Hepatic stellate cell (primary cell): Measurements from ENCODE around the gene SMOC1.

Experiments
- DNase-seq: peaks from one replicate; pipeline ENCODE4 v3.0.0; 2011; ENCODE audit warnings: low spot score

Gene SMOC1

DNA sequence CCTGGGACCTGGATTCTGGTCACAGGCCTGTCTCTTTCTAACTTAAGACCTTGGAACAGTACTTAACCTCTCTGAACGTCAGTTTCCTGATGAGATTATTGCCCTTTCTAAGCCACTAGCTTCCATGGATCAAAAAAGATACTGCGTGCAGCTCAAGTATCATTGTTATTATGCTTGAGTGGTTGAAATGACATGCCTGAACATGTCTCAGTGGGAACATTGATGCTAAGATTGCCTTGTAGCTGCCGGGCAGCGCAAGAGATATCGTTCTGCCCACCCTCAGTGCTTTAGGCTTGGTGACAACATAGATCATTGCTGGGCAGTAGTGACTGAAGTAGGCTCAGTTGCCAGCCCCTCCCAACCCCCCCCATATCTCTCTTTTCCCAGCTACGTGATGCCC lies 131.9 kb downstream of the SMOC1 start:
- no peak for DNase-seq

GRCh38 chr14:70011708-70012107 lies 132.5 kb downstream of the SMOC1 start:
- DNase-seq, result no peak

GRCh38 chr14:70013271-70013873 lies 134.2 kb downstream of the SMOC1 start:
- DNase-seq, result peak; percentile 18

GRCh38 chr14:70014406-70015095 lies 135.3 kb downstream of the SMOC1 start:
- DNase-seq, result no peak

- no peak for DNase-seq
These were observed 139.0 kb downstream of the SMOC1 start for GRCh38 chr14:70018230-70018629.

DNA sequence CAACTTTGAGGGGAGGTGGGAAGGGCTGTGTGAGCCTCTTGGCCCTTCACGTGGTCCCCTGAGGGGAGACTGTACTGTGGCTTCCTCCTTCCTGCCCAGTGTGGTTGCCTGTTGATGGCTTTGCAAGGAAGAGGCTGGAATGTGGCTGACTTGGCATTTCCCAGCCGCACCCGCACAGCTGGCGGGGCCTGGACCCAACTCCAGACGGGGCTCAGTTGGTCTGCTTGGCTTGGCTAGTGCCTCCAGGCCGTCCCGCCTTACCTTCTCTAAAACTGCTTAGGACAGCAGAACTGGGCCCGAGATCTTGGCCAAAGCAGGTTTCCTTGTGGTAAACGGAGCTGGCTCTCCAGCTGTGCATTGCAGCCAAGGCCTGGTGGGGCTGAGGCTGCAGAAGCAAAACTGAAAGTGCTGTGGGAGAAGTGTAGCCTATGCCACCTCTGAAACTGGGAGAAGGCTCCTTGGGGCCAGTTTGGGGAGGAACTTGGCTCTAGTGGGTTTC lies 139.5 kb downstream of the SMOC1 start:
- no peak for DNase-seq

DNA sequence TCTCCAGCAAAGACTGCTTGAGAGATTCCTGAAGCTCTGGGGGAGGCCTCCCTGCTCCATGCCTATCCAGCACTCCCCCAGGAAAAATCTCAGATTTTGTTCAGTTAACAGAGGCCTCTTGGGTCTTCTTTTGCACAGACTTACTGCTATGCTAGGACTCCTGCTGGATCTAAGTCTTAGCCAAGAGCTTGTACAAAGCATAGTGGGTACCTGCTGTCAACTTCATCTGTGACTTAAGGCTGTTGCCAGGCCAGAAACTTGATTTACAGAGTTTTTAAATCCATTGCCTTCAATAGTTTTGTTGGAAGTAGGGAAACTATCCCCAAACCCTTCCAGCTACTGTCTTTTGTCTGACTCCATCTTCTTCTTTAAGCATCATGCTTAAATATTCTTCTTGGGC lies 140.5 kb downstream of the SMOC1 start:
- DNase-seq, result no peak

DNA sequence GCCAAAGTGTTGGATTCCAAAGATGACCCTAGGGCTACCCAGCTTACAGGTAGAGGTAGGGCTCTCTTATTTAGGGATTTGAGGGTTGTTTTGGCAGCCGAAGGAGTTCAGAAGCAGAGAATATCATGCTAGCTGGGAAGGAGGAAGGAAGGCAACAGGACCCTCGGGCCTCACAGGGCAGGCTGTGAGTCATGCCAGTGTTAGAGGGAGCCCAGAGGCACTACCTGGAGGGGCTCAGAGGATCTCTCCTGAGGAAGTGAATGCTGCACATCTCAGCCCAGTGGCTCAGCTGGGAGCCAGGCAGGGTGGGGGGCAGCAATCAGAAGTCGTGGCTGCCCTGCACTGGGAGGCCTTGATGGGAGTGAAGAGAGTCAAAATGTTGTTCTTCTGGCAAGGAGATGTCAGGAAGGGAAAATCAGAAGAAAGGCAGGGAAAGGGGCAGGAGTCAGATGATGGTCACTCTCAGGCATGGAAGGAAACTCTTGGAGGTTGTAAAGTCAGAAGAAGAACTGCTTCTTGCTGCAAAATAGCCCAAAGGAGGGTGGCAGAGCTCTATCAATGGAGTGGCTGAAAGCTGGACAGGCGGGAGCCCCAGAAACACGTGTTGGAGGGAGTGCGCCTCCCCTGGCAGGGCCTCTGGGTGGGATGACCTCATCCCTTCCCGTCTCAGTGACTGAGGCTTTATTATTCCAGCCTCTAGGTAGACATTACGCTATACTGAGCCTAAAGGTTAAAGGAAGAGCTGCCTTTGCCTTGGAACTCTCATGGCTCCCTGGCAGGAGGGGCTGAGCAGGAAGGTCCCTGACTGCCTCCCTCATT lies 141.3 kb downstream of the SMOC1 start:
- no peak for DNase-seq

DNA sequence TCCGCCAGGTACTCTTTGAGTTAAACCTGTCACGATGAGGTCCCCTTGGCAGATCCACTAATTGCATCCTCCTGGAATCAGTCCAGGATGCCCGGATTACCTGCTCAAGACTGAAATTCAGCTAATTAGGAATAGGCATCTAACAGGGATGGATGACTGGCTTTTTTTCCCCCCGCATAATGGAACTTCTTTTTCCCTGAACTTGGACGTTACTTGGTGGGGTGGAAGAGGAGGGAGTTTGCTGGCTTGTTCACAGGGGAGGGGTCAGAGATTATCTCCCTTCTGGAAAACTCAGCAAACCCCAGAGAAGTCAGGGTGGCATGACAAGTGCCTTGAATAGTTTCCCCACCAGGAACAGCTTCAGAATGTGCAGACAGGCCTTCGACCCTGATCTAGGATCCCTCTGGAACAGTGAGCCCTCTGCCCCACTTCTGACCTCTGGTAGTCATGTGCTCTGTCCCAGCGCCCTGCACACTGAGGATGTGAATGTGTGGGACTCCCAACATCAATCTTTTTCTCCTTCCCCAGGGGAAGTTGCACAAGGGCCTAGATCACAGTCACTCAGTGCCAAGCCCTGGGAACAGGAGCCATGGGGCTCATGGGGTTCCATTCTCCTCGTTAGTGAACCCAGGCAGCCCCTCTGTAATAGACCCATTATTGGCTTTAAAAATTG lies 142.5 kb downstream of the SMOC1 start:
- no peak for DNase-seq

- DNase-seq, result no peak
These were observed 143.7 kb downstream of the SMOC1 start for GRCh38 chr14:70022771-70023445.

DNA sequence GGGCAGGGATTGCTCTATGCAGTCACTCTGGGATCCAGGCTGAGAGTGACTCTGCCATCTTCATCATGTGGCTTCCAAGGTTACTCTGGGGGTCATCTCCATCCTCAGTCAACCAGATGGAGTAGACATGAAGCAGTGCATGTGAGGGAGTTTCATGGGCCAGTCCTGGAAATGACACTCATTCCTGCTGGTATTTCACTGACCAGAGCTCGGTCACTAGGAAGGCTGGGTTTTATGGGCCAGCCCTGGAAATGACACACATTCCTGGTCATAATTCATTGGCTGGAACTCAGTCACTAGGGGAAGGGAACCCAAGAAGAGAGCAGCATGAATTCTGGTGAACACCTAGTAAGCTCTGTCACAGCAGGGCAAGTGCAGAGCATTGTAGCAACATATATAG lies 144.7 kb downstream of the SMOC1 start:
- DNase-seq, result no peak

DNA sequence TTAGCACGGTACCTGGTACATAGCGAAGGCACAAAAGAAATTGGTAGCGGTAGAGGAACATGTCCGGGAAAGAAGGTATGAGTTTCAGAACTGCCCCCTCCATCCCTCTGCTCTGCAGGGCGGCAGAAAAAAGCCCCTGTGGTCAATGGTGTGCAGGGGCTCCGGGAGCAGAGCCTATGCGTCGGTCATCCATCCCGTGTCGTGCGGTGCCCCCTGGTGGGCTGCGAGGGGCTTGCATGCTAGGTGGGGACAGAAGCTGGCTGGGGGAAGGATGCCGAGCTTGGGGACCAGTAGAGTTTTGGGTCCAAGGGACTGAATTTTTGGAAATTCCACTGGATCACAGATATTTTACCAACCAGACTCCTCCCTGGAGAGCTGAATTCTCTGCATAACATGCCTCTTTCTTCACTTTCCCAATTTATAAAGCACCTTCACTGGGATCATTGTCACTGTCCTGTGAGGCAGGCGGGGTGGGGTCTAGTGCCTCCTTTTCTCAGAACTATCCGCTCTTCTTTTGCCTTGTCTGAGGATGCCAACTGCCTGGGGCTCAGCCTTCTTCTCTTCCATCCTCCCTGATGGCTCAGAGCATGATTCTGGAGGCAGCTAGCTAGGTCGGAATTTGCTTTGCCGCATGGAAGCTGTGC lies 148.7 kb downstream of the SMOC1 start:
- peak; percentile 70 for DNase-seq

DNA sequence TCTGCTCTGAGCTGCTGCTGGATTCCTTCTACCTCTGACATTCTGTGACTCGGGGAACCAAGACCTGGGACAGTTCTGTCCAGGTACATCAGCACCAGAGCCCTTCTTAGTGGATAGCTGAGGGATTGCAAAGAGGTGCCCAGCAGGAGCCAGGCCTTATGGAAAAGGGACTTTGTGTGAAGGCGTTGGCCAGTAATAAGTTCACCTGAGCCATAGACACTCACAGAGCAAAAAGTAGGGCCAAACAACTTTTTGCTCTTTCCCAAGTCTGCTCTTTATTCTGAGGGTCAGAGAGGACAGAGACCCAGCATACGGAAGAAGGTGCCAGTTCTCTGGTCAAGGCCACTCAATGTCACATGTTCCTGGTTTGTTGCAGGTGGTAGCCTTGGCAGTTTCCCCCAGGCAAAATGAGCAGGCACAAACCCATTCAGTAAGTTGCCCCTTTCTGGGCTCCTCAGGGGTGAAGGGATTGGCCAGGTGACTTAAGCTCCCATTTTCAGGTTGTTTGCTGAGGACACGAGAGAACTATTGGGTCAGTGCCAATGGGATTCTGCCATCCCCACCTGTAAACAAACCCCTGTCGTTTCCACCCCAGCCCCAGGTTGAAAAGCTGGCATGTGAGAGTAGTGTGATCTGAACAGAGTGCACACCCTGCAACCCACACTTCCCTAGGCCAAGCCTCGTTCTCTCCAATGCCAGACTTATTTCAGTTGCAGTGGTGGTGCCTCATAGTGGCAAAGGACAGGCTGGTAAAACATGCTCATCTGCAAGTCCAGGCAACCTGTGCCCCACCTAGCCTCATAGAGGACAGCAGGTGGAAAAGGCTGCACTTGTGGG lies 150.3 kb downstream of the SMOC1 start:
- no peak for DNase-seq

DNA sequence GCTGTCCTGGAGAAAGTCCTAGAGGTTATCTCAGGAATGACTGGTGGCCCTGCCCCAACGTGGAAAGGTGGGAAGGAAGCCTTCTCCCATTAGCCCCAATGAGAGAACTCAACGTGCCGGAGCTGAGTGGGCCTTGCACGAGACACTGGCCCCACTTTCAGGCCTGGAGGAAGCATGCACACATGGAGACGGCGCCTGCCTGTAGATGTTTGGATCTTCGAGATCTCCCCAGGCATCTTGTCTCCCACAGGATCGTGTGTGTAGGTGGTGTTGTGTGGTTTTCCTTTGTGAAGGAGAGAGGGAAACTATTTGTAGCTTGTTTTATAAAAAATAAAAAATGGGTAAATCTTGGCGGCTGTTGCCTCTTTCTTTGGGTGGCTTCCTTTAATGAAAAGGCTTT lies 152.8 kb downstream of the SMOC1 start:
- DNase-seq, result no peak

DNA sequence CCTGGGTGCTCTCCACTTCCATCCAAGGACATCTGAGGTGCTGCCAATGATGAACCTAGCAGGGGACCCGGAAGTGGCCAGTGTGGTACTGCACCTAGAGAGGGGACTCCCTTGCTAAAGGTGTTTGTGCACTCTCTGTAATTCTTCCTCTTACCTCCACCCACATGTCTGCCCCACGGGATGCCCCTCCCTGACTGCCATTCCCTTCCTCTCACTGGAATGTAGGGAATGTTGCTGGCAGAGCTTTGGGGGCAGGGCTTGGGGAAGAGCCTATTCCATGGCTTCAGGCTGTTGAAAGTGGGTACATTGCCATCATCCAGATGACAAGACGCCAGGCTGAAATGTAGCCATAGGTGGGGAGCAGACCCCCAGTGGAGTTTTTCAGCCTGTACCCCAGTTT lies 153.2 kb downstream of the SMOC1 start:
- no peak for DNase-seq

- DNase-seq, result no peak
These were observed 153.9 kb downstream of the SMOC1 start for GRCh38 chr14:70033116-70033515.

DNA sequence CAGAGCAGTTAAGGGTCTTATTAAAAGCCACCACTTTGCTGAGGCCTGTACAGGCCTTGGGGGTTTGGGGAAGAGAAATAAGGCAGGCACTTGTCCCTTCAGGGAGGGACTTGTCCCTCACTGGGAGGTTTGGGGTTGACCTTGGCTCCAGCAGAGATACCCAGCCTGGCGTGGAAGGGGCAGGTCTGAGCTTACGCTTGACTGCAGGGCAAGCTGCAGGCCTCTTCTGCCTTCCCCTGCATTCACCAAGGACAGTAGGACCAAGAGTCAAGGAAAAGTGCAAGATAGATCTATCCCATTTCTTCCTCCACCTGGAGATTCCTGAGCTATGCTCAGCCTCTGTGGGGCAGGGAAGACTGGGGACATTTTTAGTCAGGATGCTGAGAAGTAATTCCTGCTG lies 154.3 kb downstream of the SMOC1 start:
- no peak for DNase-seq

- no peak for DNase-seq
These were observed 155.0 kb downstream of the SMOC1 start for GRCh38 chr14:70034257-70034656.

- DNase-seq, result no peak
These were observed 157.4 kb downstream of the SMOC1 start for GRCh38 chr14:70036665-70037064.

DNA sequence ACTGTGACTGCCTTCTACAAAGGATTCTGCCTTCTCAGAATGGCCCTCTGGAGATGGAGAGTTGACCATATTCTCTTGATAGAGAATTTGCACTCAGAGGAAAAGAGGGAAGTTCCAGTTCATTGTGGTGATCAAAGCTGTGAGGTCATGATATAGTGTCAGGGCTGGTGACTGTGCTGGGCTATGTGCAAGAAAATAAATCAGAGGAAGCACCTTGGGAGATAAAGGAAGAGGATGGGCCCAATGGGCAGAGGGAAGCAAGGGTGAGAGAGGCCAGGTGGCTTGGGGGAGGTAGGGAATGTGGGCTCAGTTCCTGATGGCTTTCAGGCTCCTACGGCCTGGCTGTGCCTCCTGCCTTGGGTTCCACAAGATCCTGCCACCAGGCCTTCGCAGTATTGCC lies 163.8 kb downstream of the SMOC1 start:
- DNase-seq, result no peak

DNA sequence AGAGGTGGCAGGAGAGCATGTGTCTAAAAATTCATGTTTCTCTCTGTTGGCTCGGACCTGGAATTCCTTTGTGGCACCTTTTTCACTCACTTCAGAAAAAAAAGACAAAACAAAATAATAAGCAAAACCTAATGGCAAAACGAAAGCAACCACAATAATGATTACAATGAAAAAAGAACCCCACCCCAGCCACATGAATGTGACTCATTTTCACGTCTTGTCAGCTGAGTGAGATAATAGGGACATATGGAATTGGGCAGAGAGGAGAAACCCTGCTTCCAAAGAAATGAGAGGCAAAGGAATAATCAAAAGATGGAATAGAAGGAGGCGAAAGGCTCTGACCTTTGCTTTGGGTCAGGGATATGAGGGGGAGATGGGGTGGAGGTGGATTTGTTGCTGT lies 166.1 kb downstream of the SMOC1 start:
- DNase-seq, result no peak
